ENCODE results near the gene LRRC3C.

GRCh38 chr17:39889200-39889599 is 38.3 kb upstream of the LRRC3C start:
- TF ChIP-seq, protein P1, sequence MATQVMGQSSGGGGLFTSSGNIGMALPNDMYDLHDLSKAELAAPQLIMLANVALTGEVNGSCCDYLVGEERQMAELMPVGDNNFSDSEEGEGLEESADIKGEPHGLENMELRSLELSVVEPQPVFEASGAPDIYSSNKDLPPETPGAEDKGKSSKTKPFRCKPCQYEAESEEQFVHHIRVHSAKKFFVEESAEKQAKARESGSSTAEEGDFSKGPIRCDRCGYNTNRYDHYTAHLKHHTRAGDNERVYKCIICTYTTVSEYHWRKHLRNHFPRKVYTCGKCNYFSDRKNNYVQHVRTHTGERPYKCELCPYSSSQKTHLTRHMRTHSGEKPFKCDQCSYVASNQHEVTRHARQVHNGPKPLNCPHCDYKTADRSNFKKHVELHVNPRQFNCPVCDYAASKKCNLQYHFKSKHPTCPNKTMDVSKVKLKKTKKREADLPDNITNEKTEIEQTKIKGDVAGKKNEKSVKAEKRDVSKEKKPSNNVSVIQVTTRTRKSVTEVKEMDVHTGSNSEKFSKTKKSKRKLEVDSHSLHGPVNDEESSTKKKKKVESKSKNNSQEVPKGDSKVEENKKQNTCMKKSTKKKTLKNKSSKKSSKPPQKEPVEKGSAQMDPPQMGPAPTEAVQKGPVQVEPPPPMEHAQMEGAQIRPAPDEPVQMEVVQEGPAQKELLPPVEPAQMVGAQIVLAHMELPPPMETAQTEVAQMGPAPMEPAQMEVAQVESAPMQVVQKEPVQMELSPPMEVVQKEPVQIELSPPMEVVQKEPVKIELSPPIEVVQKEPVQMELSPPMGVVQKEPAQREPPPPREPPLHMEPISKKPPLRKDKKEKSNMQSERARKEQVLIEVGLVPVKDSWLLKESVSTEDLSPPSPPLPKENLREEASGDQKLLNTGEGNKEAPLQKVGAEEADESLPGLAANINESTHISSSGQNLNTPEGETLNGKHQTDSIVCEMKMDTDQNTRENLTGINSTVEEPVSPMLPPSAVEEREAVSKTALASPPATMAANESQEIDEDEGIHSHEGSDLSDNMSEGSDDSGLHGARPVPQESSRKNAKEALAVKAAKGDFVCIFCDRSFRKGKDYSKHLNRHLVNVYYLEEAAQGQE (IDR thresholded peaks at IDR 0.05; ENCODE audit: insufficient read depth in 1 of 2, low read depth in 2 of 2, low read length in 2 of 2) = no peak
- TF ChIP-seq POLR2AphosphoS5 (IDR thresholded peaks at IDR 0.05; ENCODE audit: low read depth, low read length) = no peak

Measured in PFSK-1 (cell line).